Measurements from ENCODE around the gene MYL5.
"Not testable (repeated sequence)": the region's sequence is repeated elsewhere in the genome, so short reads cannot be mapped to it uniquely, and the experiment has no call there.

Gene MYL5

DNA sequence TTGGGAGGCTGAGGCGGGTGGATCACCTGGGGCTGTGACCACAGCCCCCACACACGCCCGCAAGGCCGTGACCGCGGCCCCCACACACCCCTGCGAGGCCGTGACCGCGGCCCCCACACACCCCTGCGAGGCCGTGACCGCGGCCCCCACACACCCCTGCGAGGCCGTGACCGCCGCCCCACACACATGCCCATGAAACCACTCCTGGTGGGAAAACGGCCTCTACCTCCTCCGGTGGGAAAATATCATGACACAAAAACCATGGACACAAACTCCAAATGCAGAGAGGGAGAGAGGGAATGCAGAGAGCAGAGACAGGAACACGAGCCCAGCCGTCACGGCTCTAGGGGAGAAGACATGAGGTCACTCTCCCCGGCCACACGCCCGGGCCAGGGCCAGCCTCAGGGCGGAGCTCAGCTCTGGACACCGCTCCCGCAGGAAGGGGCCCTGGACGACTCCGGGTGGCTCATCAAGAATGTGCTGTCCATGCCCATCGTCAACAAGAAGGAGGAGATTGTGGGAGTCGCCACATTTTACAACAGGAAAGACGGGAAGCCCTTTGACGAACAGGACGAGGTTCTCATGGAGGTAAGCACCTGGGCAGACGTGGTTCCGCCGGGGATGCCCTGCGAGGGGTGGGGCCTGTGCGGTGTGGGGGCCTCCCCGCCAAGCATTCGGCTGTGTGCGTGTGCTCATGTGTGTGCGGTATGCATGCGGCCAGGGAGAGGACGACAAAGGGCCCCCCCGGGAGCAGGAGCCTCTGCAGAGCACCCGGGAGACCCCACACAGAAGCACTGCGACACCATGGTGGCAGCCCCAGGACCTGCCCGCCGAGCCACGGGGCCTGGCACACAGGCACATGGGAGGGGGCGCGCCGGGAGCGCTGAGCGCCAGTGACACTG lies 17.7 kb upstream of the MYL5 start:
- DNase-seq (ENCODE audit: low read depth in 3 of 3), result no peak

DNA sequence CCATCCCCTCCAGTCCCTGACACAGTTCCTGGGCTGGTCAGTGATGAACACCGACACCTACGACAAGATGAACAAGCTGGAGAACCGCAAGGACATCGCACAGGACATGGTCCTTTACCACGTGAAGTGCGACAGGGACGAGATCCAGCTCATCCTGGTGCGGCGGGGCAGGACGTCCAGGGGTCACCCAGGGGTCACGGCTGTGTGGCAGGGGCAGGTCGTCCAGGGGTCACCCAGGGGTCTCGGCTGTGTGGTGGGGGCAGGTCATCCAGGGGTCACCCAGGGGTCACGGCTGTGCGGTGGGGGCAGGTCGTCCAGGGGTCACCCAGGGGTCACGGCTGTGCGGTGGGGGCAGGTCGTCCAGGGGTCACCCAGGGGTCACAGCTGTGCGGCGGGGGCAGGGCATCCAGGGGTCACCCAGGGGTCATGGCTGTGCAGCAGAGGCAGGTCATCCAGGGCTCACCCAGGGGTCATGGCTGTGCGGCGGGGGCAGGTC lies 17.0 kb upstream of the MYL5 start:
- DNase-seq (ENCODE audit: low read depth in 3 of 3), result no peak

DNA sequence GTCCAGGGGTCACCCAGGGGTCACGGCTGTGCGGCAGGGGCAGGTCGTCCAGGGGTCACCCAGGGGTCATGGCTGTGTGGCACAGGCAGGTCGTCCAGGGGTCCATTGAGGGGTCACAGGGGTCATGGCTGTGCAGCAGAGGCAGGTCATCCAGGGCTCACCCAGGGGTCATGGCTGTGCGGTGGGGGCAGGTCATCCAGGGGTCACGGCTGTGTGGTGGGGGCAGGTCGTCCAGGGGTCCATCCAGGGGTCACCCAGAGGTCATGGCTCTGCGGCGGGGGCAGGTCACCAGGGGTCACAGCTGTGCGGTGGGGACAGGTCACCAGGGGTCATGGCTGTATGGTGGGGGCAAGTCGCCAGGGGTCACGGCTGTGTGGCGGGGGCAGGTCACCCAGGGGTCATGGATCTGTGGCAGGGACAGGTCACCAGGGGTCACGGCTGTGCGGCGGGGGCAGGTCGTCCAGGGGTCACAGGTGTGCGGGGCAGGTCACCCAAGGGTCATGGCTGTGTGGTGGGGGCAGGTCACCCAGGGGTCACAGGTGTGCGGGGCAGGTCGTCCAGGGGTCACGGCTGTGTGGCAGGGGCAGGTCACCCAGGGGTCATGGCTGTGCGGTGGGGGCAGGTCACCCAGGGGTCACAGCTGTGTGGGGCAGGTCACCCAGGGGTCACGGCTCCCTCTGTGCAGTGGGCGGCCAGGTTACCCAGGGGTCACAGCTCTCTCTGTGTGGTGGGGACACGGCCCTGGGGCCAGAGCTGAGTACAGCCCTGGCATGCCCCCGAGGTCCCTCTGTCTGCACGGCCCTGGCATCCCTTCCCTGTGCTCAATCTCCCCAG lies 16.3 kb upstream of the MYL5 start:
- no peak for DNase-seq (ENCODE audit: low read depth in 3 of 3)

DNA sequence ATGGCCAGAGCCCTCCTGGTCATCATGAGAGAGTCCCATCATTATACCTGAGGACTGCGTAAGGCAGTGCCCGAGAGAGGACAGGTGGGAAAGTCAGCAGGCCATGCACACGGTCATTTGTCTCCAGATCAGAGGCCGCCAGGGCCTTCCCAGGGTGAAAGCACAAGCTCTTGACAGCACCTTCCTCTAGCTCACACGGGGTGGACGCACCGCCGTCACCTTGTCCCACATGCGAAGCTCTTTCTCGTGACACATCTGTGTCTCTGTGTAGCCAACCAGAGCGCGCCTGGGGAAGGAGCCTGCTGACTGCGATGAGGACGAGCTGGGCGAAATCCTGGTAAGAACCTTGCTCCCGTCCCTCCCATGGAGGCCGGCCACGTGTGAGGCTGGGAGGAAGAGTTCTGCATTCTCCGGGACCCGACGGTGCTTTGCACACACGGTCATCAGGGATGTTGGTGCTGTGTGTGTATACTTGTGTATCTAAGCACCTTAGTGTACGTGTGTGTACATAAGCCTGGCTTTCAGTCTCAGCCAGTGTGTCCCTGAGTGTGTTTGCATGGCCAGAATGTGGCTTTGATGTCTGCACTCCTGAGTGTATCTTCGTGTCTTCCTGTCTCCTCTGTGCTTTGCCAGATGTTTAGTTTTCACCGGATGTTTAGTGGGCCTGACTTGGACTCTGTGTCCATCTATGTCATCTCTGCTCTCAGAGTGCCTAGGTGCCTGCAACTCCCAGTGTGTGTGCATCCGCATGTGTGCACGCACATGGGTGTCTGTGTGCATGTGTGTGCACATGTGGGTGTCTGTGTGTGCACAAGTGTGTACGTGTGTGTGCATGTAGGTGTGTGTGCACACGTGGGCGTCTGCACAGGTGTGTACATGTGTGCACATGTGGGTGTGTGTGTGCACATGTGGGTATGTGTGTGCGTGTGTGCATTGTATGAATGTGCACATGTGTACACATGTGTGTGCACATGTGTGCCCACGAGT lies 15.4 kb upstream of the MYL5 start:
- no peak for DNase-seq (ENCODE audit: low read depth in 3 of 3)

DNA sequence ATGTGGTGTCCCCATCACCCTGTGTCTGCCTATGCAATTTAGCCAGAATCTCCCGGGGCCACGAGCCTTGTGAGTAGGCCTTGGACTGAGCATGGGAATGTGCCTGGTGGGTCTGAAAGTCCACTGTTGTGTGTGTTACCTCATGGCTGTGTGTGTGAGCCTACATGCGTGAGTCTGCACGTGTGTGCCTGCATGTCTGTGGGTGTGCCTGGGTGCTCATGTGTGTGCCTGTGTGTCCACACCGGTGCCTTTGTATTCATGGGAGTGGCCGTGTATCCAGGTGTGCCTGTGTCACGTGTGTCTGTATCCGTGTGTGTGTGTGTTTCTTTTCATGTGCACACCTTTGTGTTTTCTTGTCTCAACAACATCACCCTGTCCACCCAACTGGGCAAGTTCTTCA lies 14.5 kb upstream of the MYL5 start:
- DNase-seq (ENCODE audit: low read depth in 3 of 3), result no peak

DNA sequence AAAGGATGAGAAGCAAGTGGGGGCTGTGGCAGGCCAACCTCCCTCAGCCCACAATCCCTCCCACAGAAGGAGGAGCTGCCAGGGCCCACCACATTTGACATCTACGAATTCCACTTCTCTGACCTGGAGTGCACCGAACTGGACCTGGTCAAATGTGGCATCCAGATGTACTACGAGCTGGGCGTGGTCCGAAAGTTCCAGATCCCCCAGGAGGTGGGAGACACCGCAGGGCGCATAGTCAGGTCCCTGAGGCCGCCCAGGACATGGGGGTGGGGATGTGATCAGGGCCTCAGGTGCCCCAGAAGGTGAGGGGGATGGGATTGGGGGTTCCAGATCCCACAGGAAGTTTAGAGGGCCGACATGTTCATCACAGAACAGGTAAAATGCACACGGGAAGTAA lies 13.9 kb upstream of the MYL5 start:
- no peak for DNase-seq (ENCODE audit: low read depth in 3 of 3)

DNA sequence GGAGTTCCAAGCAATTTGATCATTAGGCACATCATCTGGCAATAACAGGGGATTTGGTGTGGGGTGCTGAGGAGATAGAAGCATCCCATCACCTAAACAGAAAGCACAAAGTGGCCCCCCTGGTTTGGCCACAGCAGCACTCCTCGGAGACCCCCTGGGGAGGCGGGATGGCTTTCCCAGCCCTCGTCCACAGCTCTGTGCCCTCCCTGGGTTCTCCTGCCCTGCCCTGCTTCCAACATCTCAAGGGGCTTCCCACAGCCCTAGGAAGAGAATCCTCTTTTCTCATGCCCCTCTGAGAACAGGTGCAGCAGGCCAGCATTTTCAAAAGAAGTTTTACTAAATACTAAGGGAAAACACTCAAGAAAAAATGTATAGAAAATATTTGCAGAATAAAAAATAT lies 13.1 kb upstream of the MYL5 start:
- no peak for DNase-seq (ENCODE audit: low read depth in 3 of 3)

DNA sequence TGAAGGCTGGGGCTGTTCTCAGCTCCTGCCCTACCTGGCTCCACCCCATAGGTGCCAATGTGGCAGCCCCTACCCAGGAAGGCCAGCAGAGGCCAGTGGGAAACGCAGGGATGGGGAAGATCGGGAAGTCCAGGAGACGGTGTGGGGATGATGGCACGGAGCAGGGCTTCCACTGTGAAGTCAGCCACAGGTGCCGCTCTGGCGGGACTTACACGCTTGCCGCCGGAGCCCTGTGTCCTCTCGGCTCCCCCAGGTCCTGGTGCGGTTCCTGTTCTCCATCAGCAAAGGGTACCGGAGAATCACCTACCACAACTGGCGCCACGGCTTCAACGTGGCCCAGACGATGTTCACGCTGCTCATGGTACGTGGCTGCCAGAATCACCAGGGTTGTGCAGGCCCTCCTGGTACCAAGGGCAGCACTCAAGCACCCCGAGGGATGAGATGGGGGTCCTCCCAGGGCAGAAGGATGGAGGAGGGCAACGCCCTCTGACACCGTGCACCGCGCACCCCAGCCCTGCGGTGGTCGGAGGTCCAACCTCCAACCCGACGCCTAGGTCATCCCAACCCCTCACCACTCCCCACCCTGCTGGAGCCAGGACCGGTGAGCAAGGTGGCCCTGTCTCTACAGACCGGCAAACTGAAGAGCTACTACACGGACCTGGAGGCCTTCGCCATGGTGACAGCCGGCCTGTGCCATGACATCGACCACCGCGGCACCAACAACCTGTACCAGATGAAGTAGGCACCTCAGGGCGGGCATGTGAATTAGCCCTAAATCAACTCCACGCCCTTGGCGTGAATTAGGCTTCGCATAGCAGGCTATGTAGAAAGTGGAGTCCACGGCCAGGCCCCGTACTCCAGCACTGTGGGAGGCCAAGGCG lies 12.2 kb upstream of the MYL5 start:
- no peak for DNase-seq (ENCODE audit: low read depth in 3 of 3)

DNA sequence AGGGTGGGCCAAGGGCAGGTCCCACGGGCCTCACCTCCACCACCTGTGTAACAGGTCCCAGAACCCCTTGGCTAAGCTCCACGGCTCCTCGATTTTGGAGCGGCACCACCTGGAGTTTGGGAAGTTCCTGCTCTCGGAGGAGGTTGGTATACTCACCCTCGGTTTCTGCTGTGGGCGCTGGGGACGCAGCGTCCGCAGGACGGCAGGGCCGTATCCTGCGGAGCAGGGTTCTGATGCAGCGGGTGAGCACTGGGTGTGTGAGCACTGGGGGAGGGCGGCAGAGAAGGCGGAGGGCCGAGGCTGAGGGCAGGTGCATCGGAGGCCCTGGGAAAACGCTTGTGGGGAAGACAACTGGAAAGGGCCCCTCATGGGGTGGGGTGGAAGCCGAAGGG lies 11.3 kb upstream of the MYL5 start:
- no peak for DNase-seq (ENCODE audit: low read depth in 3 of 3)

DNA sequence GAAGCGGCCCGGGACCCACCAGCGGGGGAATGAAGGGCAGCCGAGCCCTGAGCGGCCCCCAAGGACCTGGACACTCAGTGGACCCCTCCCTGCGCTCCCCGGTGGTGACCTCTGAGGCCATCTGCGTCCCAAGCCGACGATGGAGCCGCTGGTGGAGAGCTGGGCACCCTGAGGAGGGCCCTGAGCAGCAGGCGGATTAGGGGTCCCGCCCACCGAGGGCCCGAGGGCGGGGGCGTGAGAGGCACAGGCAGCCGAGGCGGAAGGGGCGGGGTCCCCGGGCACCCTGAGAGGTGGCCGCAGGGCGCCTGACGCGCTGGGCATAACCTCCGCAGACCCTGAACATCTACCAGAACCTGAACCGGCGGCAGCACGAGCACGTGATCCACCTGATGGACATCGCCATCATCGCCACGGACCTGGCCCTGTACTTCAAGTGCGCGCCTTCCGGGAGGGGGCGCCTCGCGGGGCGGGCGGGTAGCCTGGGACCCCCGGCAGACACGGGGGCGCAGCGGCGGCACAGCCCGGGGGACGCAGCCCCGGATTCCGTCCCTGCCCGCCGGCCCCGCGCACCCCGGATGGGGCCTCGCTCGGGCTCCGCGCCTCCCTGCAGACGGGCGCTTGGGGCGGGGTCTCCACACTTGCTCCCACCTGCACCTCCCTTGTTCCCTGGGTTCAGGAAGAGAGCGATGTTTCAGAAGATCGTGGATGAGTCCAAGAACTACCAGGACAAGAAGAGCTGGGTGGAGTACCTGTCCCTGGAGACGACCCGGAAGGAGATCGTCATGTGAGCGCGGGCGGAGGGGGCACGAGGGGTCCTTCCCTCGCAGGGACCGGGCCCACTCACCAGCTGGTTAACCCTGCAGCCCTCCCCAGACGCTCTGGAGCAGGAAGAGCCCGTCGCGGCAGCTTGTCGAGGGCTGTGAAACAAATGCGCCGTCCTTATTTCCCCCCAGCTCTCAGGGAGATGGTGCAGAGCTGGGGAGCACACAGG lies 10.6 kb upstream of the MYL5 start:
- peak; percentile 54 to 69 (median 64) for DNase-seq (ENCODE audit: low read depth in 3 of 3)

DNA sequence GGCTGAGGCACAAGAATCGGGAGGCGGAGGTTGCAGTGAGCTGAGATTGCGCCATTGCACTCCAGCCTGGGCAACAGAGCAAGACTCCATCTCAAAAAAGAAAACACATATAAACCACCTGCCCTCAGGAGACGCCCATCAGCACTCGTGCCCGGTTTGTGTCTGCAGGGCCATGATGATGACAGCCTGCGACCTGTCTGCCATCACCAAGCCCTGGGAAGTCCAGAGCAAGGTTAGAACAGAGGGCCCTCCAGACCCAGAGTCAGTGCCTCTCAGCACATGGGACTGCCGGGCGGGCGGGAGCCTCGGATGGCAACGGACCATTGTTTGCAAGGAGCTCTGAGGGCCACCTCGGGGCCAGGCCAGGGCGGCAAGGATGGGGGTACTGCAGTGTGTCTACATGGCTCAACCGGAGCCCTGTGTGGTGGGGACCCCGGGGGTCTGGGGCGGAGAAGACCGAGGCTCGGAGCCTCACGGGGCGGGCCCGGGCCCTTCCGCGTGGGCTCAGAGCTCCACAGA lies 9.6 kb upstream of the MYL5 start:
- DNase-seq (ENCODE audit: low read depth in 3 of 3), result no peak

DNA sequence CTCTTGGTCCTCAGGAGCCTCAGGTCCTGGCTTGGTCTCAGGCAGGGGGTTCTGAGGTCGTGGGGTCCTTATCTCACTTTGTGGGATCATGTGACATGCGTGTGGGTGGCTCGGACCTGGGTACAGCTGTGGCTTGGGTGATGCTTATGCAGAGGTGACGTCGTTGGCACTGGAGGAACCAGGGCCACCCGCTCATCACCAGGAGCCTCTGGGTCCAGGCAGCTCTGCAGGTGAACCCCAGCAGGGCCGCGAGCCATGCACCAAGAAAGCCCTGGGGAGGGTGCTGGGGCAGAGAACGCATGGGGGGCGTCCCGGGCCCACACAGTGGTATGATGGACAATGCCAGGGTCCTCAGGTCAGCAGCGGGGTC lies 9.0 kb upstream of the MYL5 start:
- DNase-seq (ENCODE audit: low read depth in 3 of 3), result no peak

DNA sequence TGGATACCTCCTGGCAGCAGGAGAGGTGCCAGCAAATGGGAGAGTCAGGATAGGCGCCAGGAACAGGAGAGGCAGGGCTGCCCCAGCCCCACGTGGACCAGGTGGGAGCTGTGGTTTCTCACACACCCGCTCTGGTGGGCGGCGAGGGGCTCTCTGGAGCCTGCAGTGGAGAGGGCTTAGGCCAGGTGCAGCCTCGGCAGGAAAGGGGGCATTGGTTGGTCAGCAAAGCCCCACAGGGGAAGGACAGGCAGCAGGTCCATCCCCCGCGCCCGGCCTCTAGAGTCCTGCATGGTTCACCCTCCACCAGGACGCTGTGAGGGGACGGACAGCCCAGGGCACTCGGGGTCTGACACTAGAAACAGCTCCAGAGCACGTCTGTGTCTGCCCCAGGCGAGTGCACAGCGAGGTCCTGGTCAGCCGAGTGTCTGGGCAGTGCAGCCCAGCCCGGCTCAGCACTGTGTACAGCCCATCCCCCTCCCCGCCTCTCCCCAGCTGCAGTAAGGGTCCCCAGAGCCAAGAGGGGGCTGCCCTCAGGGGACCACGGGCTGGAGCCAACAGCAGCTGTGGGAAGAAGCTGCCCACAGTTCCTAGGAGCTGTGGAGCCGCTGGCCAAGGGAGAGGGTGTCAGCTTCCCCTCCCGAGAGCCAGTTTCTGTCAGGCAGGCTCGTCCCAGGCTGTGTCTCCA lies 8.4 kb upstream of the MYL5 start:
- DNase-seq (ENCODE audit: low read depth in 3 of 3), result no peak

DNA sequence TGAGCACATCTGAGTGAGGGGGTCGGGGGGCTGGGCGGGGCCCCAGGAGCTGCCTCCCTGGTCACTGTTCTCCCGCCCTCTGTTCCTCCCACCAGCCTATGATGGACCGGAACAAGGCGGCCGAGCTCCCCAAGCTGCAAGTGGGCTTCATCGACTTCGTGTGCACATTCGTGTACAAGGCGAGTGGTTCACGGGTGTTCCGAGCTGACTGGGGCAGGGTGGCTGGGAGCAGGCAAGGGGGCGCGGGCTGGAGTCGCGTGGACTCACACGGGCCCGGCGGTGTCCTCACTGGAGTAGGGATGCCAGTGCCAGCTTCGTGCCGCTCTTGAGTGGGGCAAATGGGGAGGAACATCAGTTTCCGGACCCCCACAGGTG lies 7.9 kb upstream of the MYL5 start:
- DNase-seq (ENCODE audit: low read depth in 3 of 3), result no peak

DNA sequence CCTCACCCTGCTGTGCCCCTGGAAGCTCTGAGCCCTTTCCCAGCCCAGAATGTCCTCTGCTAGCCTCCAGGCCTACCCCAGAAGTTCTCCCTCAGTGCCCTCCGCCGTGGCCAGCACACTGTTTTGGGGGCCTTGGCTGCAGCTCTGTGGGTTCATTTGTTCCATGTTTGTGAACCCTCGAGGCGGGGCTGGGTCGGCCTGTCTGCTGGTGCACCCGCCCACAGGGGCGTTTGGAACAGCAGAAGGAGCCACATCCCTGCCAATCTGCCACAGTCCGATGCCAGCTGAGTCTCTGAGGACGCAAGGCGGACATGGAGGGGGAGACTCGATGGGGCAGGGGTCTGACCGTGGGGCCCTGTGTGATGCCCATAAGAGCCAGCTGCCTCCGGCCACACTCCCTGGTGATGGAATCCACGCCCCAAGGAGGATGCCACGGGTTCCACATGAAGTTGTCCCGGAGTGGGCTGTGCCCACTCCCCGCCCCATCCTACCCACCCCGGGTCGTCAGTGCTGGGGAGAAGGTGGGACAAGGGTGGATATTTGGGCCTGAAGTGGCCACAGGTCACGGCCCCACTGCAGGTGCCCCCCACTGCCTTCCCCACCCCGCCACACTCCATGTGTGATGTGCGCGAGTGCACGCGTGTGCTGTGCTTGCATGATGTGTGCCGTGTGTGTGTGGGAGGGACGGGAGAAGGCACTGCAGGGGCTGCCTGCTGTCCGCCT lies 7.4 kb upstream of the MYL5 start:
- DNase-seq (ENCODE audit: low read depth in 3 of 3), result no peak

DNA sequence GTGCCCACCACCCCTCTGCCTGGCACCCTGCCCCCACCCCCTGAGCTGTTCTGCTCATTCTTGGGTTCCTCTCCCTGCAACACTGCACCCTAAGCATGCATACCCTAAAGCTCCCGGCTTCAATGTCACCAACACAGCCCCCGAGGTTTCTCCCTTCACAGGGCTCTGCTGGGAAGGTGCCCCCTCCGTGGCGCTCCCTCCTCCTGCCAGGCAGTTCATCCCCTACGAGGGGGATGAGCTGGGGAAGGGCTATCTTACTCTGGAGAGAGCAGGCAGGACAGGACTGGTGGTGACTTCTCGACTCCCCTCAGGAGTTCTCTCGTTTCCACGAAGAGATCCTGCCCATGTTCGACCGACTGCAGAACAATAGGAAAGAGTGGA lies 6.8 kb upstream of the MYL5 start:
- DNase-seq (ENCODE audit: low read depth in 3 of 3), result no peak

DNA sequence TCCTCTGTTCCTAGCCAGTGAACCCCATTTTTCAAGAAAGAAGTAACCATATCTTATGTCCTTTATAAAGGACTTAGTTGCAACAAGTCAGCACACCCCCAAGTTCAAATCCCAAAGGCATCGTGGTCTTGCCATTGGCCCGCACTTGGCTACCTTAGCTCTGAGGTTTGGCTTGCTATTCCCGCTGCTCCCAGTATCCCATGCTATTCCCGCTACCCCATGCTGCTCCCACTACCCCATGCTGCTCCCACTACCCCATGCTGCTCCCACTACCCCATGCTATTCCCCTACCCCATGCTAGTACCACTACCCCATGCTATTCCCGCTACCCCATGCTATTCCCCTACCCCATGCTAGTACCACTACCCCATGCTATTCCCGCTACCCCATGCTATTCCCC lies 6.1 kb upstream of the MYL5 start:
- DNase-seq (ENCODE audit: low read depth in 3 of 3), result not testable (repeated sequence)
